ENCODE data around the gene RPS6KB2. TPM values are rescaled to one million over a fixed set of nuclear protein-coding genes. Genes with fewer than 3 reads are reported as not detected.

Gene RPS6KB2
- total and polyA plus RNA-seq, 9 of the 15 experiments (the other 6 are each of a cell fraction or from before 2014, with no cell fraction given), result 0.42 to 122 (median 82.6) TPM

DNA sequence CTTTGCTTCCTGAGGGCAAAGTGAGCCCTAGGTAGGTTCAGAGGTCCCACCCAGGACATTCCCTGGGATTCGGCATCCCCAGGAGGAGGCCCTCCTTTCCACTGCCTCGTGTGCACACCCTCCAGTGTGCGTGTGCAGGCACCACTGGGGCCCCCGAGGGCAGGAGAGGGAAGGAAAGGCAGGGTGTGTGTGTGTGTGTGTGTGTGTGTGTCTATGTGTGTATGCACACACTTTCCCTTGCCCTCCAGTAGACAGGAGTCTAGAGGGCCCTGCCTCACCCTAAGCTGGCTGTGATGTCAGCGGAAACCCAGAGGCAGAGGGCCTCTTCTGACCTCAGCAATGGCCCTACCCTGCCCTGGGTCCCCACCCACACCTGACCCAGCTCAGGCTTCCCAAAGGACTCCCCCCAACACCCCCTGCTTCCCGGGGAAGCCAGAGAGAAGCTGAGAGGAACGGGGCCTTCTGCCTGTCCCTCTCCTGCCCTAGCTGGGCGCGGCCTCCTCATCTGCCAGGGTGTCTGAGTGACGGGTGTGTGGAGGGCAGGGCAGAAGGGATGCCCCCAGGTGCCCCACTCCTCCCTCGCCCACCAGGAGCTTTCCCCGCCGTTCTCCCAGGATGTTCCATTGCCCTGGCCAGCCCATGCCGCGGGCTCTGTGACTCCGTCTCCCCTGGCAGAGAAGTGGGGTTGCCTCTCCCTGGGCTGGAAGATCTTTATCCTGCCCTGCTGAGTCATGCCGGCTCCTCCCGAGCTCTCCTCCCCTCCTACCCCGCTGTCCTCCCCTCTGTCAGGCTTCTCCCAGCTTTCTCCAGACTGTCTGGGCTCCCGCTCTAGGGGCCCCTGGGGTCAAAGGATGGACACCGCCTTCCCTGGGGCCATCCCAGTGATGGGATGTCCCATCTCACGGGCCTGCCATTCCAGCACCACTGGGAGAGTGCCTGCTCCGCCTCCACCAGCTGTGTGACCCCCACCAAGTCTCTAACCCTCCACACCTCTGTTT lies 48.9 kb upstream of the RPS6KB2 start (continued):
- TF ChIP-seq, protein P1, sequence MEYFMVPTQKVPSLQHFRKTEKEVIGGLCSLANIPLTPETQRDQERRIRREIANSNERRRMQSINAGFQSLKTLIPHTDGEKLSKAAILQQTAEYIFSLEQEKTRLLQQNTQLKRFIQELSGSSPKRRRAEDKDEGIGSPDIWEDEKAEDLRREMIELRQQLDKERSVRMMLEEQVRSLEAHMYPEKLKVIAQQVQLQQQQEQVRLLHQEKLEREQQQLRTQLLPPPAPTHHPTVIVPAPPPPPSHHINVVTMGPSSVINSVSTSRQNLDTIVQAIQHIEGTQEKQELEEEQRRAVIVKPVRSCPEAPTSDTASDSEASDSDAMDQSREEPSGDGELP (CRISPR knock-in tag; IDR thresholded peaks at IDR 0.05; ENCODE audit: borderline replicate concordance), result peak; percentile 42
- TF ChIP-seq ZKSCAN3 (CRISPR knock-in tag; IDR thresholded peaks at IDR 0.05) (no peak), ZNF263 (CRISPR knock-in tag; IDR thresholded peaks at IDR 0.05; ENCODE audit: borderline replicate concordance) (peak; percentile 98), XRCC5 (IDR thresholded peaks at IDR 0.05; ENCODE audit: low read depth, low read length) (0 out of 2 replicates have a peak, but pooled peaks have one; percentile 23), PPARD (CRISPR knock-in tag; IDR thresholded peaks at IDR 0.05) (no peak), MECOM (CRISPR knock-in tag; IDR thresholded peaks at IDR 0.05) (no peak), ZNF561 (CRISPR knock-in tag; conservative IDR thresholded peaks at IDR 0.05) (0 out of 2 replicates have a peak, but pooled peaks have one; percentile 31), ZNF75A (CRISPR knock-in tag; IDR thresholded peaks at IDR 0.05) (no peak), IRF2 (CRISPR knock-in tag; IDR thresholded peaks at IDR 0.05) (no peak), ZNF354B (CRISPR knock-in tag; IDR thresholded peaks at IDR 0.05) (no peak), LEF1 (IDR thresholded peaks at IDR 0.05) (peak; percentile 14; the same call in 1 of the 2 replicates), PTTG1 (tag; IDR thresholded peaks at IDR 0.05; ENCODE audit: low read depth) (no peak), GATA2 (CRISPR knock-in tag; IDR thresholded peaks at IDR 0.05) (peak; percentile 65)
- TF ChIP-seq, protein P2, sequence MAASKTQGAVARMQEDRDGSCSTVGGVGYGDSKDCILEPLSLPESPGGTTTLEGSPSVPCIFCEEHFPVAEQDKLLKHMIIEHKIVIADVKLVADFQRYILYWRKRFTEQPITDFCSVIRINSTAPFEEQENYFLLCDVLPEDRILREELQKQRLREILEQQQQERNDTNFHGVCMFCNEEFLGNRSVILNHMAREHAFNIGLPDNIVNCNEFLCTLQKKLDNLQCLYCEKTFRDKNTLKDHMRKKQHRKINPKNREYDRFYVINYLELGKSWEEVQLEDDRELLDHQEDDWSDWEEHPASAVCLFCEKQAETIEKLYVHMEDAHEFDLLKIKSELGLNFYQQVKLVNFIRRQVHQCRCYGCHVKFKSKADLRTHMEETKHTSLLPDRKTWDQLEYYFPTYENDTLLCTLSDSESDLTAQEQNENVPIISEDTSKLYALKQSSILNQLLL (CRISPR knock-in tag; IDR thresholded peaks at IDR 0.05; ENCODE audit: borderline replicate concordance), result no peak

Data from K562 (cell line).